GM19240 (cell line): ENCODE results near the gene GALNTL6.

Experiments
- DNase-seq: peaks from one replicate; pipeline ENCODE4 v3.0.0; 2011; ENCODE audit warnings: low spot score; ENCODE audit not compliant: insufficient read length

The GALNTL6 gene

GRCh38 chr4:172105918-172106317 lies 292.7 kb downstream of the GALNTL6 start:
- DNase-seq: no peak

- no peak for DNase-seq
Observed at GRCh38 chr4:172109466-172109865, 296.3 kb downstream of the GALNTL6 start.

- DNase-seq: no peak
Observed at GRCh38 chr4:172124656-172125308, 311.6 kb downstream of the GALNTL6 start.

- DNase-seq: no peak
Observed at GRCh38 chr4:172125443-172125842, 312.2 kb downstream of the GALNTL6 start.

GRCh38 chr4:172127168-172127567 lies 314.0 kb downstream of the GALNTL6 start:
- DNase-seq: no peak

- no peak for DNase-seq
Observed at GRCh38 chr4:172129593-172129992, 316.4 kb downstream of the GALNTL6 start.

GRCh38 chr4:172134521-172134920 lies 321.3 kb downstream of the GALNTL6 start:
- no peak for DNase-seq

GRCh38 chr4:172141025-172141424 lies 327.8 kb downstream of the GALNTL6 start:
- DNase-seq: no peak

- DNase-seq: no peak
Observed at GRCh38 chr4:172142281-172142741, 329.1 kb downstream of the GALNTL6 start.

GRCh38 chr4:172143605-172144314 lies 330.6 kb downstream of the GALNTL6 start:
- no peak for DNase-seq

GRCh38 chr4:172147687-172148086 lies 334.5 kb downstream of the GALNTL6 start:
- no peak for DNase-seq

GRCh38 chr4:172149329-172149728 lies 336.1 kb downstream of the GALNTL6 start:
- no peak for DNase-seq

GRCh38 chr4:172152284-172152683 lies 339.1 kb downstream of the GALNTL6 start:
- no peak for DNase-seq

GRCh38 chr4:172153719-172154118 lies 340.5 kb downstream of the GALNTL6 start:
- no peak for DNase-seq

GRCh38 chr4:172155838-172156345 lies 342.7 kb downstream of the GALNTL6 start:
- DNase-seq: no peak

- DNase-seq: no peak
Observed at GRCh38 chr4:172157946-172158345, 344.7 kb downstream of the GALNTL6 start.

- no peak for DNase-seq
Observed at GRCh38 chr4:172163215-172163614, 350.0 kb downstream of the GALNTL6 start.

GRCh38 chr4:172168888-172169287 lies 355.7 kb downstream of the GALNTL6 start:
- no peak for DNase-seq

GRCh38 chr4:172169871-172170270 lies 356.7 kb downstream of the GALNTL6 start:
- no peak for DNase-seq

GRCh38 chr4:172173206-172173605 lies 360.0 kb downstream of the GALNTL6 start:
- no peak for DNase-seq

- DNase-seq: no peak
Observed at GRCh38 chr4:172177382-172177781, 364.2 kb downstream of the GALNTL6 start.

- DNase-seq: no peak
Observed at GRCh38 chr4:172188248-172188988, 375.2 kb downstream of the GALNTL6 start.
